NCI-H524 (cell line): Measurements from ENCODE around the gene SRGAP2C.
"Not testable (repeated sequence)": the region's sequence is repeated elsewhere in the genome, so short reads cannot be mapped to it uniquely, and the experiment has no call there.

ENCODE experiments used
- DNase-seq, 2 experiments: peaks; one replicate each; lab custom pipeline; 2025; lab: John Stamatoyannopoulos, UW

Gene SRGAP2C

GRCh38 chr1:121423956-121424355, 239.2 kb downstream of the SRGAP2C start:
- DNase-seq: not testable (repeated sequence)

- DNase-seq: not testable (repeated sequence)
These were observed 248.7 kb downstream of the SRGAP2C start for GRCh38 chr1:121433517-121433916.

DNA sequence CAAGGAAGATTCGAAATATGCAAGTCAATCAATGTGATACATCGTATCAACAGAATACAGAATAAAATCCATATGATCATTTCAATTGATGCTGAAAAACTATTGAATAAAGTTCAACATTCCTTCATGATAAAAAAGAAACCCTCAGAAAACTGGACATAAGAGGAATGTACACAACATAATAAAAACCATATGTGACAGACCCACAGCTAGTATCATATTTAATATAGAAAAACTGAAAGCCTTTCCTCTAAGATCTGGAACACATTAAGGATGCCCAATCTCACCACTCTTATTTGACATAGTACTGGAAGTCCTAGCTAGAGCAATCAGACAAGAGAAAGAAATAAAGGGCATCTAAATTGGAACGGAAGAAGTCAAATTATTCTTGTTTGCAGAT, 254.1 kb downstream of the SRGAP2C start:
- not testable (repeated sequence) for DNase-seq

DNA sequence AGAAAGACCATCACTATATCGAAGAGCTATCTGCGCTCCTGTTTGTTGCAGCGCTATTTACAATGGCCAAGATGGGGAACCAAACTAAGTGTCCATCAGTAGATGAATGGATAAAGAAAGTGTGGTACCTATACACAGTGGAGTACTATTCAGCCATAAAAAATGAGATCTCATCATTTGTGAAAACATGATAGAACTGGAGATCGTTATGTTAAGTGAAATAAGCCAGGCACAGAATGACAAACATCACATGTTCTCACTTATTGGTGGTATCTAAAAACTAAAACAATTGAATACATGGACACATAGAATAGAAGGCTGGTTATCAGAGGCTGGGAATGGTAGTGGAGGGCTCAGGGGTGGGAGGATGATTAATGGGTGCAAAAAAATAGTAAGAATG, 256.2 kb downstream of the SRGAP2C start:
- no peak for DNase-seq
